Measurements from ENCODE around the gene GIT2. TPM values are rescaled to one million over a fixed set of nuclear protein-coding genes. Genes with fewer than 3 reads are reported as not detected.
A peak's percentile ranks its signal among the peaks of the same experiment; 100 is the strongest.

Gene GIT2
- total and polyA plus RNA-seq, 10 of the 15 experiments (the other 5 are each of a cell fraction or from before 2014, with no cell fraction given), result 9.1 to 49.9 (median 43.9) TPM

- TF ChIP-seq ZBTB11 (CRISPR knock-in tag; IDR thresholded peaks at IDR 0.05) (no peak), ATF7 (IDR thresholded peaks at IDR 0.05; ENCODE audit: low read depth) (peak; percentile 82), IKZF2 (IDR thresholded peaks at IDR 0.05) (peak; percentile 20 to 27; a peak in 1 of 4 replicates), DPF2 (IDR thresholded peaks at IDR 0.05) (no peak), FOXK2 (IDR thresholded peaks at IDR 0.05) (no peak), ELK1 (IDR thresholded peaks at IDR 0.05; ENCODE audit: low read depth, low read length) (no peak), REST (IDR thresholded peaks at IDR 0.05; ENCODE audit: low read depth, low read length) (no peak), YY1 (IDR thresholded peaks at IDR 0.05; ENCODE audit: low read depth, low read length) (no peak), SUZ12 (IDR thresholded peaks at IDR 0.05; ENCODE audit: unreplicated experiment) (no peak), SMC3 (IDR thresholded peaks at IDR 0.05; ENCODE audit: borderline replicate concordance, low read length) (no peak), EZH2 (IDR thresholded peaks at IDR 0.05; ENCODE audit: borderline replicate concordance, control insufficient read depth, low read depth, low read length) (no peak), ATF2 (IDR thresholded peaks at IDR 0.05; ENCODE audit: low read length) (peak; percentile 67), STAT1 (conservative IDR thresholded peaks at IDR 0.05) (no peak), SMARCA5 (IDR thresholded peaks at IDR 0.05) (no peak), GABPA (IDR thresholded peaks at IDR 0.05; ENCODE audit: low read depth) (no peak), CREM (IDR thresholded peaks at IDR 0.05; ENCODE audit: low read depth) (peak; percentile 67), RAD21 (IDR thresholded peaks at IDR 0.05; ENCODE audit: insufficient read depth, low read depth, low read length) (no peak)
Observed at GRCh38 chr12:110012137-110012536, 16.0 kb upstream of the GIT2 start (continued).
